Activated T-cell treated with anti-CD3 and anti-CD28 coated beads, Interleukin-2, amount 50 U/mL, for 4 hours (primary cell): ENCODE data around the gene KCTD12. TPM values are rescaled to one million over a fixed set of nuclear protein-coding genes. Genes with fewer than 3 reads are reported as not detected.

Source experiments
- ATAC-seq, 2 donors: fragments of 200-7000 bp; cut with Tn5 transposase; one replicate each; pipeline ENCODE4 v1.10.0; 2021
- DNase-seq: peaks from one replicate; pipeline ENCODE4 v3.0.0-alpha.2; 2020
- H3K27me3 Mint-ChIP-seq: one replicate; pipeline ENCODE4 v1.8.0; 2021; ENCODE audit warnings: low read depth, mixed read lengths
- H3K36me3 Mint-ChIP-seq: one replicate; pipeline ENCODE4 v1.8.0; 2022; ENCODE audit warnings: mixed read lengths; ENCODE audit not compliant: insufficient read depth
- H3K4me1 Mint-ChIP-seq: one replicate; pipeline ENCODE4 v1.8.0; 2021; ENCODE audit warnings: low read depth, mixed read lengths
- H3K4me3 Mint-ChIP-seq: one replicate; pipeline ENCODE4 v1.8.0; 2021; ENCODE audit warnings: mild to moderate bottlenecking, moderate library complexity, mixed read lengths
- H3K9me3 Mint-ChIP-seq: one replicate; pipeline ENCODE4 v1.8.0; 2021; ENCODE audit warnings: mixed read lengths
- total RNA-seq, 3 donors: library from RNA; stranded (reverse); gene quantifications; one replicate each; pipeline ENCODE4 v1.2.1, GENCODE V29; 2021

KCTD12 gene
- total RNA-seq, 3 donors from 2014 or later = 6.3 to 11.4 (median 9.0) TPM

DNA sequence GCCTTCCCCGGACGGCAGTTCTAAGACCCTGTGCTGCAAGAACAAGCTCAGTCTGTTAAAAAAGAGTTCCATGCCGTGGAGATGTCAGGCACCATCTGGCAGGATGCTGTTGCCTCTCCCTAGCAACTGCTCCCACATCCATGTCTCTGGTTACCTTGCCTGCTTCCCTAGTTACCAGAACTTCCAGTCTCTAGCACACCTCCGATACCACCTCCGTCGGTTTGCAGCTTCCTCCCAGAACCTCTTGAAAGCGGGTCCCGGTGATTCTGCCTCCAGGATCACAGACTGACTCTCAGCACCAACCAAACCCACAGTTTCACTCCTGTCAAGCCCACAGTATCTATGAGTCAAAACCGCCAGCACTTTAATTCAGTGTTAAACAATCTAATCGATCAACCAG is 55.4 kb downstream of the KCTD12 start:
- Mint-ChIP-seq H3K27me3 (peaks cover 9% of the 10 kb centered on the region), H3K9me3 (no peaks in the 10 kb centered on the region), H3K36me3 (no peaks in the 10 kb centered on the region), H3K4me1 (peaks cover 5% of the 10 kb centered on the region), H3K4me3 (no peak overlapping the region)
- DNase-seq (no peak), ATAC-seq (no peak)

Other genes starting within 250 kb of the KCTD12 start
- gene ACOD1, start 62.1 kb upstream of the KCTD12 start, total RNA-seq = not detected
- 10 to 100 TPM; 14.7 to 18.7 (median 17.1) TPM for gene CLN5, start 105.7 kb upstream of the KCTD12 start, total RNA-seq
- 10 to 100 TPM; 35.9 to 40.9 (median 38.5) TPM for gene FBXL3, start 140.8 kb upstream of the KCTD12 start, total RNA-seq